Peyer's patch (tissue), 4 donors: Measurements from ENCODE around the gene ARHGEF7. TPM values are rescaled to one million over a fixed set of nuclear protein-coding genes. Genes with fewer than 3 reads are reported as not detected.

ENCODE experiments used
- DNase-seq, 3 donors: peaks; one replicate each; pipeline ENCODE4 v3.0.0-alpha.2; 2017 to 2019
- H3K27ac ChIP-seq, 4 donors: fragments of 200-600 bp; sonication (generic); one replicate each; pipeline ENCODE4 v1.5.1; 2016 to 2019
- H3K27me3 ChIP-seq, 2 donors: fragments of 200-600 bp; sonication (generic); one replicate each; pipeline ENCODE4 v1.5.1; 2019
- H3K36me3 ChIP-seq, 3 donors: fragments of 200-600 bp; sonication (generic); one replicate each; pipeline ENCODE4 v1.5.1; 2016 to 2019
- H3K4me1 ChIP-seq, 4 donors: fragments of 200-600 bp; sonication (generic); one replicate each; pipeline ENCODE4 v1.5.1; 2016 to 2019
- H3K4me3 ChIP-seq, 4 donors: fragments of 200-600 bp; sonication (generic); 1 replicate in 3 of 4; 2 replicates in 1 of 4; pipeline ENCODE4 v1.5.1; 2016 to 2019; ENCODE audit warnings: mild to moderate bottlenecking in 1 of 4
- H3K9me3 ChIP-seq, 4 donors: fragments of 200-600 bp; sonication (generic); one replicate each; pipeline ENCODE4 v1.5.1; 2016 to 2019; ENCODE audit warnings: mild to moderate bottlenecking in 1 of 4
- POLR2A ChIP-seq, 2 donors: fragments of 450-650 bp; IDR thresholded peaks; one replicate each; pipeline ENCODE4 v1.5.1; 2017; ENCODE audit warnings: antibody characterized with exemption in 2 of 2, mild to moderate bottlenecking in 2 of 2, moderate library complexity in 2 of 2
- total RNA-seq, 4 donors: library from RNA; depleted of rRNA; stranded (reverse); fragments of >200 nt; gene quantifications; one replicate each; pipeline ENCODE4 v1.1.0, GENCODE V29; 2016
- TF ChIP-seq, protein P1 (sequence below), 6 experiments: fragments of 450-650 bp in 4 of 6; fragments of 200-600 bp in 2 of 6; sonication (generic) in 1 of 6; IDR thresholded peaks; one replicate each; pipeline ENCODE4 v1.5.1; 2017 to 2019; ENCODE audit warnings: antibody characterized with exemption in 6 of 6, mild to moderate bottlenecking in 3 of 6, moderate library complexity in 1 of 6

The ARHGEF7 gene
- total RNA-seq, 4 donors from 2014 or later, result 58.1 to 117 (median 95.5) TPM

DNA sequence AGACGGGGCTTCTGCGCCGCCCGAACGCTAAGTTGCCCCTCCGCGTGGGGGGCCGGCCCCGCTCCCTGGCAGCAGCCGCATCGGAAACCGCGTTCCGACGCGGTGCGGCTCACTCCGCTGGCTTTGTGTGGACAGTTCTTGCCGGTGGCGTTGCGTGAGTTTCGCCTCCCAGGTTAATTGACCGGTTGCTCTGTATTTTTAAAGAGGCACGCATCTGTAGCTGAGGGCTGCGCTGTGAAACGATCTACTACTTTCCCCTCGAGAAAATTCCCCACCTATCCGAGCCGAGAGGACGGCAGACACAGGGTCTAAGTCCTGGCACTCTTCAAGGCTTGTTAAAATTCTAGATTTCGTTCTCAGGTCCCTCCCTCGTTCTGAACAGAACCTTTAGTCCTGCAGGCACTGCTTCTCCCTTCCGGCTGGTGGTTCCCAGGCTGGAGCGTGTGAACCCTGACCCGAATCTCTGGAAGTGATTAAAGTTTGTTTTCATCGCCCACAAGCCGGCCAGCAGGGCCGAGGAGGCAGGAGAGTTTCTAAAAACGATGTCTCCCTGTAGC lies 933 bp downstream of the ARHGEF7 start:
- Histone ChIP-seq H3K9me3 (no peaks in the 10 kb centered on the region), H3K4me3 (peak overlapping the region; percentile 22 to 58 (median 52)), H3K27ac (peak overlapping the region in 1 of 4 donors; percentile 58), H3K4me1 (peaks cover 0 to 11% (median 5%) of the 10 kb centered on the region in 4 donors), H3K27me3 (peaks cover 0 to 26% of the 10 kb centered on the region in 2 donors), H3K36me3 (no peaks in the 10 kb centered on the region)
- no peak for DNase-seq
- no peak for TF ChIP-seq POLR2A (IDR thresholded peaks at IDR 0.05)
- TF ChIP-seq, protein P1, sequence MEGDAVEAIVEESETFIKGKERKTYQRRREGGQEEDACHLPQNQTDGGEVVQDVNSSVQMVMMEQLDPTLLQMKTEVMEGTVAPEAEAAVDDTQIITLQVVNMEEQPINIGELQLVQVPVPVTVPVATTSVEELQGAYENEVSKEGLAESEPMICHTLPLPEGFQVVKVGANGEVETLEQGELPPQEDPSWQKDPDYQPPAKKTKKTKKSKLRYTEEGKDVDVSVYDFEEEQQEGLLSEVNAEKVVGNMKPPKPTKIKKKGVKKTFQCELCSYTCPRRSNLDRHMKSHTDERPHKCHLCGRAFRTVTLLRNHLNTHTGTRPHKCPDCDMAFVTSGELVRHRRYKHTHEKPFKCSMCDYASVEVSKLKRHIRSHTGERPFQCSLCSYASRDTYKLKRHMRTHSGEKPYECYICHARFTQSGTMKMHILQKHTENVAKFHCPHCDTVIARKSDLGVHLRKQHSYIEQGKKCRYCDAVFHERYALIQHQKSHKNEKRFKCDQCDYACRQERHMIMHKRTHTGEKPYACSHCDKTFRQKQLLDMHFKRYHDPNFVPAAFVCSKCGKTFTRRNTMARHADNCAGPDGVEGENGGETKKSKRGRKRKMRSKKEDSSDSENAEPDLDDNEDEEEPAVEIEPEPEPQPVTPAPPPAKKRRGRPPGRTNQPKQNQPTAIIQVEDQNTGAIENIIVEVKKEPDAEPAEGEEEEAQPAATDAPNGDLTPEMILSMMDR (IDR thresholded peaks at IDR 0.05), result no peak

DNA sequence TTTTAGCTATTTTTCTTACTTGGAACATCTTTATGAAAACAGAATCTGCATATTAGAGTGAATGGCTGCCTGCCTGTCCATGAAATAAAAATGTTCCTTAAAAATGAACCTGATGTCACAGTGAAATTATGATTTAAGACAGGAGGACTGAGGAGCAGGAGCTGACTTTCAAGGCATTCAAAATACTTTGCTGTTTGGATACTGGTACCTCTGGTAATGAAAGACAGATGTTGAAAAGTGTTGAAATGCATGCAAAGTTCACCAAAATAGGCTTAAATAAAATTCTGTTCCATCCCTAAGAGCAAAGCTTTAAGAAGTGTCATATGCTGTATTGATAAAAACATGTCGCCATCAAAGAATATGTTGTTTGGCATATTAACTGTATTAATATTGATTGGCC lies 1.7 kb downstream of the ARHGEF7 start:
- Histone ChIP-seq H3K4me3 (no peak overlapping the region), H3K27ac (no peak overlapping the region)
- TF ChIP-seq POLR2A (IDR thresholded peaks at IDR 0.05), result no peak
- TF ChIP-seq, protein P1 (IDR thresholded peaks at IDR 0.05), result no peak

DNA sequence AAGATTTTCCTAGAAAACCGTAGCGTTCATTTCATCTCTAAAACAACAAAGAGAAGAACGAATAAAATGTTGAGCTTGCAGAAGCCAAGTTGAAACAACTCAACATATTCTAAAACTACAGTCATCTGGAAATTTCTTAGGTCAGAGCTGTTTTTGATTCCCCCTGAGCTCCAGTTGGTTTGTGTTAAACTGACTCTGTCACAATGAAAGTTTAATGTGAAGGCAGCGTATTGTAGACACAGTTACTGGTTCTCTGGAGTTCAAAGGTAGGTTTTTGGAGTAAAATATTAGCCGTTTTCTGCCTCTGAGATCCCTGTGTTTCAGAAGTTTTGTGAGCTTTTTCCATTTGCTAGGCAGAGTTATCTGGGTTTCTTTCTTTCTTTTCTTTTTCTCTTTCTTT lies 2.2 kb downstream of the ARHGEF7 start:
- Histone ChIP-seq H3K36me3 (no peaks in the 10 kb centered on the region), H3K9me3 (no peaks in the 10 kb centered on the region), H3K4me1 (peaks cover 0 to 11% (median 5%) of the 10 kb centered on the region in 4 donors), H3K27me3 (peaks cover 0 to 24% of the 10 kb centered on the region in 2 donors), H3K27ac (no peak overlapping the region), H3K4me3 (no peak overlapping the region)
- no peak for DNase-seq
- TF ChIP-seq, protein P1 (IDR thresholded peaks at IDR 0.05), result no peak
- no peak for TF ChIP-seq POLR2A (IDR thresholded peaks at IDR 0.05)

More for the DNA sequence above, 1.7 kb downstream of the ARHGEF7 start:
- DNase-seq, result no peak
- peaks cover 0 to 26% of the 10 kb centered on the region in 2 donors for H3K27me3 ChIP-seq
- peaks cover 0 to 11% (median 5%) of the 10 kb centered on the region in 4 donors for H3K4me1 ChIP-seq
- no peaks in the 10 kb centered on the region for H3K9me3 ChIP-seq
- no peaks in the 10 kb centered on the region for H3K36me3 ChIP-seq

DNA sequence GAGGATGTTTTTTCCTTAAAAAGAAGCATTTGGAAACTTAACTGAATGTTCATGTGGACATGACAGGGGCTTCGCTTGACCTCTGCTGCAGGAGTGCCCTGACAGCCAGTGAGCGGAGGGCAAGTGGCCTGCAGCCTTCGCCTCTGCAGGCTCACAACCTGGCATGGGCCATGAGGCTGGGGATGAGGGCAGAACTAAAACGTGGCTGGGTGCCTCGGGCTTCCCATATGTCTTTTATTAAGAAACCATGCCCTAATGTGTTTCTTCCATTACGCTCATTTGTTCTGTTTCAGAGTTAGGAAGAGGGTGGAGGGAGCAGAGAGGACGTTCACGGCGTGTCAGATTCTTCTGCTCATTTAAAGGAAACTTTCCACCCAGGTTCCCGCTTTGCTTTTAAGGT lies 2.9 kb downstream of the ARHGEF7 start:
- no peak for DNase-seq
- Histone ChIP-seq H3K36me3 (no peaks in the 10 kb centered on the region), H3K27ac (no peak overlapping the region), H3K27me3 (peaks cover 0 to 18% of the 10 kb centered on the region in 2 donors), H3K9me3 (no peaks in the 10 kb centered on the region), H3K4me1 (peaks cover 0 to 11% (median 5%) of the 10 kb centered on the region in 4 donors), H3K4me3 (no peak overlapping the region)
- no peak for TF ChIP-seq POLR2A (IDR thresholded peaks at IDR 0.05)
- TF ChIP-seq, protein P1 (IDR thresholded peaks at IDR 0.05), result no peak

DNA sequence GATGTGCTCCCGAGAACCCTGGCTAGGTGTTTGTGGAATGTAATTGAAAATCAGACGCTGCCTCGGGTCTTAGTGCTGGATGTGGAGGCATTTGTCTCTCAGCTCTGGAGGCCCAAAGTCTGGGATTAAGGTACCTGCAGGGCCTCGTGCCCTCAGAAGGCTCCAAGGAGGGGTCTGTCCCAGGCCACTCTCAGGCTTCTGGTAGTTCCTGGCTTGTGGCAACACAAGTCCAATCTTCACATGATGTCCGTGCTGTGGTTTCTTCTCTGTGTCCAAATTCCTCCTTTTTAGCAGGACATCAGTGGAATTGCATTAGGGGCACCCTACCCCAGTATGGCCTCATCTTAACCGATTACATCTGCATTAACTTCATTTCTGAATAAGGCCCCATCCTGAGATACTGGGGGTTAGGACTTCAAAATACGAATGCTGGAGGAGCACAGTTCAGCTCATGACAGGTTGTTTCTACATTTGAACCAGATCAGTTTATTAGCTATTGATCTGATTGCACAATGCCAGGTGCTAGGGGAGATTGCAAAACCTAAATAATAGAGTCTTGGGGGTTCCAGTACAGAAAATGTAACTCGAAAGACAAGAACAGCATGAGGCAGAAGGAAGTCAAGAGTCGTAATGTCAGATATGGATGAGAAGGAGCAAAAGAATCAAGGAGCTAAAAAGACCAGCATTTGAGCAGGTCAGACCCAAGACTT lies 3.9 kb downstream of the ARHGEF7 start:
- no peaks in the 10 kb centered on the region for H3K9me3 ChIP-seq
- H3K4me3 ChIP-seq, result no peak overlapping the region
- H3K4me1 ChIP-seq, result peaks cover 0 to 11% (median 5%) of the 10 kb centered on the region in 4 donors
- no peak overlapping the region for H3K27ac ChIP-seq
- TF ChIP-seq POLR2A (IDR thresholded peaks at IDR 0.05), result no peak
- TF ChIP-seq, protein P1 (IDR thresholded peaks at IDR 0.05), result no peak
- DNase-seq, result no peak
- H3K36me3 ChIP-seq, result no peaks in the 10 kb centered on the region
- peaks cover 0 to 15% of the 10 kb centered on the region in 2 donors for H3K27me3 ChIP-seq
